Measurements from ENCODE around the gene TEX35.

- no peak for TF ChIP-seq CTCF (IDR thresholded peaks at IDR 0.05)
- TF ChIP-seq EP300 (IDR thresholded peaks at IDR 0.05), result no peak
- TF ChIP-seq POLR2AphosphoS5 (IDR thresholded peaks at IDR 0.05), result no peak
These were observed 35.5 kb upstream of the TEX35 start for GRCh38 chr1:178477373-178477772.

Data from suprapubic skin (tissue), 4 donors.